Bronchial epithelial cell (primary cell): ENCODE data around the gene TNNC2. TPM values are rescaled to one million over a fixed set of nuclear protein-coding genes. Genes with fewer than 3 reads are reported as not detected.

Experiments used
- DNase-seq: peaks from one replicate; pipeline ENCODE4 v3.0.0-alpha.2; 2010; ENCODE audit warnings: low read depth
- FAIRE-seq: peaks from 2 replicates; lab custom pipeline; 2011; peaks lifted over from hg19 to GRCh38; lab: Jason Lieb, UNC
- H3K27me3 ChIP-seq: 2 replicates; pipeline ENCODE4 v1.5.1; 2011; ENCODE audit warnings: low read length; ENCODE audit not compliant: control insufficient read depth, insufficient read depth
- H3K36me3 ChIP-seq: 2 replicates; pipeline ENCODE4 v1.5.1; 2011; ENCODE audit warnings: low read length; ENCODE audit not compliant: control insufficient read depth, insufficient read depth
- H3K4me3 ChIP-seq: 2 replicates; pipeline ENCODE4 v1.5.1; 2011; ENCODE audit warnings: mild to moderate bottlenecking, low read depth, low read length, control low read depth
- CTCF ChIP-seq: IDR thresholded peaks from 2 replicates; pipeline ENCODE4 v1.5.1; 2011; ENCODE audit warnings: mild to moderate bottlenecking, moderate library complexity, low read length, control low read depth, inconsistent platforms; ENCODE audit not compliant: insufficient read depth, severe bottlenecking
- total RNA-seq: library from RNA; depleted of rRNA; stranded (reverse); fragments of >200 nt; gene quantifications from 2 replicates; pipeline ENCODE4 v1.2.1, GENCODE V29; 2014

Gene TNNC2
- total RNA-seq, 1 donor from 2014 or later, result not detected

GRCh38 chr20:45816951-45817350 is 10.2 kb downstream of the TNNC2 start:
- TF ChIP-seq CTCF, result no peak
- DNase-seq, result no peak
- no peak for FAIRE-seq
- Histone ChIP-seq H3K36me3 (no peaks in the 10 kb centered on the region), H3K4me3 (no peak overlapping the region), H3K27me3 (no peaks in the 10 kb centered on the region)

GRCh38 chr20:45814314-45814713 is 12.8 kb downstream of the TNNC2 start:
- Histone ChIP-seq H3K27me3 (no peaks in the 10 kb centered on the region), H3K36me3 (peaks cover 6% of the 10 kb centered on the region), H3K4me3 (no peak overlapping the region)
- no peak for DNase-seq
- no peak for FAIRE-seq
- TF ChIP-seq CTCF, result no peak

GRCh38 chr20:45813489-45813888 is 13.6 kb downstream of the TNNC2 start:
- no peak for TF ChIP-seq CTCF
- peaks cover 8% of the 10 kb centered on the region for H3K36me3 ChIP-seq
- peak overlapping the region; percentile 56 for H3K4me3 ChIP-seq
- no peak for DNase-seq
- FAIRE-seq, result no peak
- H3K27me3 ChIP-seq, result no peaks in the 10 kb centered on the region

GRCh38 chr20:45813006-45813340 is 14.1 kb downstream of the TNNC2 start:
- no peak for TF ChIP-seq CTCF
- H3K27me3 ChIP-seq, result no peaks in the 10 kb centered on the region
- peaks cover 8% of the 10 kb centered on the region for H3K36me3 ChIP-seq
- DNase-seq (no peak), FAIRE-seq (no peak)
- H3K4me3 ChIP-seq, result peak overlapping the region; percentile 56

- peaks cover 8% of the 10 kb centered on the region for H3K36me3 ChIP-seq
- peak; percentile 52 for FAIRE-seq
- no peak for TF ChIP-seq CTCF
- peak; percentile 99 for DNase-seq
- H3K4me3 ChIP-seq, result peak within 1 kb of the TSS; percentile 56
- H3K27me3 ChIP-seq, result no peaks in the 10 kb centered on the region
Observed at GRCh38 chr20:45812157-45813005, 14.7 kb downstream of the TNNC2 start, which contains the start of gene UBE2C. Gene UBE2C (plus strand): TSS chr20:45812644. CDS start chr20:45812696, 52 bp downstream.
